ENCODE results near the gene ZNHIT2. TPM values are rescaled to one million over a fixed set of nuclear protein-coding genes. Genes with fewer than 3 reads are reported as not detected.
A peak's percentile ranks its signal among the peaks of the same experiment; 100 is the strongest.

ZNHIT2 gene
- total and polyA plus RNA-seq, 2 of the 13 experiments (the other 11 are each of a cell fraction or from before 2014, with no cell fraction given) = 1.1 to 6.5 TPM

- TF ChIP-seq HNRNPK (IDR thresholded peaks at IDR 0.05; ENCODE audit: low read depth, low read length, poor library complexity, severe bottlenecking) = peak; percentile 70
- peak; percentile 75 for TF ChIP-seq GATAD2A (CRISPR knock-in tag; IDR thresholded peaks at IDR 0.05)
- TF ChIP-seq SNAI1 (CRISPR knock-in tag; IDR thresholded peaks at IDR 0.05; ENCODE audit: borderline replicate concordance) = no peak
- TF ChIP-seq ZNF260 (CRISPR knock-in tag; IDR thresholded peaks at IDR 0.05; ENCODE audit: borderline replicate concordance, low read depth) = no peak
- no peak for TF ChIP-seq ONECUT2 (CRISPR knock-in tag; IDR thresholded peaks at IDR 0.05)
- TF ChIP-seq EED (CRISPR knock-in tag; IDR thresholded peaks at IDR 0.05) = no peak
- TF ChIP-seq ARNT (IDR thresholded peaks at IDR 0.05) = no peak
- TF ChIP-seq ZSCAN25 (CRISPR knock-in tag; IDR thresholded peaks at IDR 0.05) = peak; percentile 32; the same call in 1 of the 2 replicates
- TF ChIP-seq ZNF800 (CRISPR knock-in tag; IDR thresholded peaks at IDR 0.05) = peak; percentile 68; the same call in 1 of the 2 replicates
- TF ChIP-seq ZHX2 (IDR thresholded peaks at IDR 0.05; ENCODE audit: low read depth) = no peak
- TF ChIP-seq ZHX2 (CRISPR knock-in tag; IDR thresholded peaks at IDR 0.05; ENCODE audit: borderline replicate concordance) = 0 out of 2 replicates have a peak, but pooled peaks have one; percentile 44
- no peak for TF ChIP-seq ZNF841 (CRISPR knock-in tag; IDR thresholded peaks at IDR 0.05; ENCODE audit: borderline replicate concordance)
- 0 out of 2 replicates have a peak, but pooled peaks have one; percentile 27 for TF ChIP-seq CREBL2 (CRISPR knock-in tag; IDR thresholded peaks at IDR 0.05; ENCODE audit: borderline replicate concordance)
- TF ChIP-seq MEF2D (CRISPR knock-in tag; IDR thresholded peaks at IDR 0.05) = no peak; the same call in 1 of the 2 replicates
- TF ChIP-seq POLR2AphosphoS5 (IDR thresholded peaks at IDR 0.05; ENCODE audit: low read depth, low read length) = peak; percentile 25
- 0 out of 2 replicates have a peak, but pooled peaks have one; percentile 47 for TF ChIP-seq BATF2 (CRISPR knock-in tag; IDR thresholded peaks at IDR 0.05)
- TF ChIP-seq ATF2 (CRISPR knock-in tag; IDR thresholded peaks at IDR 0.05) = peak; percentile 60; the same call in 1 of the 2 replicates
- 0 out of 2 replicates have a peak, but pooled peaks have one; percentile 7 for TF ChIP-seq ZFP82 (CRISPR knock-in tag; IDR thresholded peaks at IDR 0.05; ENCODE audit: borderline replicate concordance)
- peak; percentile 18 for TF ChIP-seq FOXA3 (CRISPR knock-in tag; IDR thresholded peaks at IDR 0.05)
Measured at GRCh38 chr11:65112546-65113360, 4.7 kb downstream of the ZNHIT2 start (continued).
